ENCODE data around the gene TUBB6. TPM values are rescaled to one million over a fixed set of nuclear protein-coding genes. Genes with fewer than 3 reads are reported as not detected.
A peak's percentile ranks its signal among the peaks of the same experiment; 100 is the strongest.

TUBB6 gene
- total RNA-seq, 3 donors from 2014 or later = 197 to 316 (median 302) TPM

GRCh38 chr18:12309683-12310198 lies 1.7 kb downstream of the TUBB6 start:
- Histone ChIP-seq H3K27me3 (no peaks in the 10 kb centered on the region), H3K9me3 (peaks cover 0 to 8% of the 10 kb centered on the region in 2 donors), H3K4me1 (no peaks in the 10 kb centered on the region), H3K27ac (peak overlapping the region; percentile 33 to 99), H3K4me3 (peak overlapping the region; percentile 69 to 96 (median 79)), H3K36me3 (no peaks in the 10 kb centered on the region)
- TF ChIP-seq POLR2A (IDR thresholded peaks at IDR 0.05) (no peak), POLR2AphosphoS5 (IDR thresholded peaks at IDR 0.05) (no peak), CTCF (IDR thresholded peaks at IDR 0.05) (no peak)
- no peak for DNase-seq (ENCODE audit: low spot score in 2 of 2)
- intact Hi-C loops (cut with DNase I; ENCODE audit: low total_unique reads) = no loop called here

- Histone ChIP-seq H3K9me3 (peaks cover 0 to 8% of the 10 kb centered on the region in 2 donors), H3K36me3 (no peaks in the 10 kb centered on the region), H3K4me1 (no peaks in the 10 kb centered on the region), H3K27me3 (no peaks in the 10 kb centered on the region), H3K27ac (no peak overlapping the region), H3K4me3 (no peak overlapping the region)
- DNase-seq (ENCODE audit: low spot score in 2 of 2) = no peak
- intact Hi-C loops (cut with DNase I; ENCODE audit: low total_unique reads) = no loop called here
- TF ChIP-seq POLR2AphosphoS5 (IDR thresholded peaks at IDR 0.05) (no peak), CTCF (IDR thresholded peaks at IDR 0.05) (no peak), POLR2A (IDR thresholded peaks at IDR 0.05) (no peak)
Measured at GRCh38 chr18:12310762-12311161, 2.7 kb downstream of the TUBB6 start.

GRCh38 chr18:12312976-12313375 lies 4.9 kb downstream of the TUBB6 start:
- TF ChIP-seq CTCF (IDR thresholded peaks at IDR 0.05) = no peak
- no peak for TF ChIP-seq POLR2AphosphoS5 (IDR thresholded peaks at IDR 0.05)
- TF ChIP-seq POLR2A (IDR thresholded peaks at IDR 0.05) = no peak
- Histone ChIP-seq H3K4me3 (no peak overlapping the region), H3K36me3 (no peaks in the 10 kb centered on the region), H3K9me3 (peaks cover 0 to 8% of the 10 kb centered on the region in 2 donors), H3K27ac (no peak overlapping the region), H3K4me1 (no peaks in the 10 kb centered on the region), H3K27me3 (no peaks in the 10 kb centered on the region)
- intact Hi-C loops (cut with DNase I; ENCODE audit: low total_unique reads) = no loop called here
- DNase-seq (ENCODE audit: low spot score in 2 of 2) = no peak

GRCh38 chr18:12313530-12314245 lies 5.6 kb downstream of the TUBB6 start:
- Histone ChIP-seq H3K27me3 (no peaks in the 10 kb centered on the region), H3K9me3 (peaks cover 0 to 8% of the 10 kb centered on the region in 2 donors), H3K27ac (no peak overlapping the region), H3K36me3 (no peaks in the 10 kb centered on the region), H3K4me3 (no peak overlapping the region), H3K4me1 (no peaks in the 10 kb centered on the region)
- no peak for DNase-seq (ENCODE audit: low spot score in 2 of 2)
- intact Hi-C loops (cut with DNase I; ENCODE audit: low total_unique reads) = no loop called here
- TF ChIP-seq POLR2AphosphoS5 (IDR thresholded peaks at IDR 0.05) = no peak
- TF ChIP-seq POLR2A (IDR thresholded peaks at IDR 0.05) = no peak
- no peak for TF ChIP-seq CTCF (IDR thresholded peaks at IDR 0.05)

- DNase-seq (ENCODE audit: low spot score in 2 of 2) = no peak
- no peaks in the 10 kb centered on the region for H3K4me1 ChIP-seq
- H3K9me3 ChIP-seq = peaks cover 0 to 8% of the 10 kb centered on the region in 2 donors
- intact Hi-C loops (cut with DNase I; ENCODE audit: low total_unique reads) = no loop called here
- no peak overlapping the region for H3K27ac ChIP-seq
- no peaks in the 10 kb centered on the region for H3K36me3 ChIP-seq
- TF ChIP-seq POLR2AphosphoS5 (IDR thresholded peaks at IDR 0.05) (no peak), CTCF (IDR thresholded peaks at IDR 0.05) (no peak), POLR2A (IDR thresholded peaks at IDR 0.05) (no peak)
- no peaks in the 10 kb centered on the region for H3K27me3 ChIP-seq
- no peak overlapping the region for H3K4me3 ChIP-seq
Measured at GRCh38 chr18:12314591-12315305, 6.7 kb downstream of the TUBB6 start.

Data from breast epithelium (tissue), 4 donors.